ENCODE measurements around the gene NME7. TPM values are rescaled to one million over a fixed set of nuclear protein-coding genes. Genes with fewer than 3 reads are reported as not detected.

The NME7 gene
- total and polyA plus RNA-seq, 7 donors: 4.4 to 39.9 (median 20.1) TPM

- Histone ChIP-seq H3K36me3 (no peaks in the 10 kb centered on the region), H3K4me3 (no peak overlapping the region), H3K27me3 (no peaks in the 10 kb centered on the region), H3K27ac (no peak overlapping the region), H3K9me3 (no peaks in the 10 kb centered on the region), H3K4me1 (peaks cover 0 to 4% (median 0%) of the 10 kb centered on the region in 4 donors)
- TF ChIP-seq EP300 (IDR thresholded peaks at IDR 0.05): no peak
- TF ChIP-seq CTCF (IDR thresholded peaks at IDR 0.05): no peak
- no peak for TF ChIP-seq POLR2A (IDR thresholded peaks at IDR 0.05)
- no peak for TF ChIP-seq POLR2AphosphoS5 (IDR thresholded peaks at IDR 0.05)
- intact Hi-C loops (cut with DNase I): no loop called here
- DNase-seq: no peak
- 36 to 68% methylated on average over 5 of the region's 5 CpGs for WGBS, 2 donors
Measured at GRCh38 chr1:169148472-169149252, 218.9 kb downstream of the NME7 start.

GRCh38 chr1:169146576-169147214 lies 220.9 kb downstream of the NME7 start:
- no peak for TF ChIP-seq POLR2A (IDR thresholded peaks at IDR 0.05)
- H3K27ac ChIP-seq: no peak overlapping the region

GRCh38 chr1:169144941-169145626 lies 222.5 kb downstream of the NME7 start:
- H3K27me3 ChIP-seq: no peaks in the 10 kb centered on the region
- TF ChIP-seq EP300 (IDR thresholded peaks at IDR 0.05) (no peak), CTCF (IDR thresholded peaks at IDR 0.05) (no peak), POLR2AphosphoS5 (IDR thresholded peaks at IDR 0.05) (no peak), POLR2A (IDR thresholded peaks at IDR 0.05) (no peak)
- no peak for DNase-seq
- 29 to 79% methylated on average over 7 of the region's 7 CpGs for WGBS, 2 donors
- no peak overlapping the region for H3K27ac ChIP-seq
- no peaks in the 10 kb centered on the region for H3K4me1 ChIP-seq
- H3K36me3 ChIP-seq: no peaks in the 10 kb centered on the region
- H3K4me3 ChIP-seq: no peak overlapping the region
- intact Hi-C loops (cut with DNase I): no loop called here
- no peaks in the 10 kb centered on the region for H3K9me3 ChIP-seq

More at GRCh38 chr1:169146576-169147214, 220.9 kb downstream of the NME7 start:
- Histone ChIP-seq H3K4me1 (peaks cover 0 to 1% (median 0%) of the 10 kb centered on the region in 4 donors), H3K27me3 (no peaks in the 10 kb centered on the region), H3K4me3 (no peak overlapping the region), H3K36me3 (no peaks in the 10 kb centered on the region), H3K9me3 (no peaks in the 10 kb centered on the region)
- intact Hi-C loops (cut with DNase I): no loop called here
- DNase-seq: no peak
- WGBS, 2 donors: 88 to 90% methylated on average over 1 of the region's 1 CpG

- Histone ChIP-seq H3K9me3 (no peaks in the 10 kb centered on the region), H3K36me3 (no peaks in the 10 kb centered on the region), H3K4me3 (no peak overlapping the region), H3K27me3 (no peaks in the 10 kb centered on the region), H3K27ac (no peak overlapping the region), H3K4me1 (no peaks in the 10 kb centered on the region)
- no peak for DNase-seq
- no peak for TF ChIP-seq CTCF (IDR thresholded peaks at IDR 0.05)
- no peak for TF ChIP-seq EP300 (IDR thresholded peaks at IDR 0.05)
- no peak for TF ChIP-seq POLR2AphosphoS5 (IDR thresholded peaks at IDR 0.05)
- no peak for TF ChIP-seq POLR2A (IDR thresholded peaks at IDR 0.05)
- intact Hi-C loops (cut with DNase I): no loop called here
Measured at GRCh38 chr1:169143984-169144383, 223.6 kb downstream of the NME7 start.

GRCh38 chr1:169143346-169143745 lies 224.3 kb downstream of the NME7 start:
- no peak for TF ChIP-seq POLR2AphosphoS5 (IDR thresholded peaks at IDR 0.05)
- no peak for TF ChIP-seq EP300 (IDR thresholded peaks at IDR 0.05)
- no peak for TF ChIP-seq POLR2A (IDR thresholded peaks at IDR 0.05)
- no peak for TF ChIP-seq CTCF (IDR thresholded peaks at IDR 0.05)
- no peak for DNase-seq
- Histone ChIP-seq H3K36me3 (no peaks in the 10 kb centered on the region), H3K4me3 (no peak overlapping the region), H3K27me3 (no peaks in the 10 kb centered on the region), H3K9me3 (no peaks in the 10 kb centered on the region), H3K4me1 (no peaks in the 10 kb centered on the region), H3K27ac (no peak overlapping the region)
- intact Hi-C loops (cut with DNase I): no loop called here
- 92% methylated on average over 3 of the region's 3 CpGs for WGBS, 2 donors

Measured in sigmoid colon (tissue), 7 donors.